LNCaP clone FGC (cell line): ENCODE results near the gene CNIH2.

Experiments used
- DNase-seq: peaks from one replicate; pipeline ENCODE4 v3.0.0-alpha.2; 2011; ENCODE audit warnings: low read depth
- H3K4me3 ChIP-seq: 2 replicates; pipeline ENCODE4 v1.5.1; 2011; ENCODE audit warnings: mild to moderate bottlenecking, low read depth, low read length, control low read depth
- CTCF ChIP-seq: IDR thresholded peaks from 2 replicates; pipeline ENCODE4 v1.5.1; 2012; ENCODE audit warnings: mild to moderate bottlenecking; ENCODE audit not compliant: control insufficient read depth, insufficient read depth; ENCODE audit errors: extremely low read depth

Gene CNIH2

GRCh38 chr11:66321606-66322005, 43.6 kb downstream of the CNIH2 start:
- no peak for DNase-seq
- no peak for TF ChIP-seq CTCF
- no peak overlapping the region for H3K4me3 ChIP-seq

GRCh38 chr11:66322732-66323427, 44.9 kb downstream of the CNIH2 start:
- no peak for DNase-seq
- no peak for TF ChIP-seq CTCF

GRCh38 chr11:66323684-66324083, 45.7 kb downstream of the CNIH2 start:
- DNase-seq: no peak
- H3K4me3 ChIP-seq: no peak overlapping the region
- no peak for TF ChIP-seq CTCF

More at GRCh38 chr11:66322732-66323427, 44.9 kb downstream of the CNIH2 start:
- H3K4me3 ChIP-seq: no peak overlapping the region

GRCh38 chr11:66324664-66325063, 46.7 kb downstream of the CNIH2 start:
- no peak for DNase-seq
- no peak for TF ChIP-seq CTCF
- no peak overlapping the region for H3K4me3 ChIP-seq

GRCh38 chr11:66325263-66325671, 47.3 kb downstream of the CNIH2 start:
- H3K4me3 ChIP-seq: no peak overlapping the region
- no peak for DNase-seq
- no peak for TF ChIP-seq CTCF

GRCh38 chr11:66326261-66327111, 48.5 kb downstream of the CNIH2 start:
- no peak for TF ChIP-seq CTCF
- no peak for DNase-seq
- H3K4me3 ChIP-seq: no peak overlapping the region
